Skeletal muscle satellite cell (primary cell): ENCODE data around the gene BBS9.
"Not testable (repeated sequence)": the region's sequence is repeated elsewhere in the genome, so short reads cannot be mapped to it uniquely, and the experiment has no call there.

Source experiments
- H3K27me3 ChIP-seq: 2 replicates; pipeline ENCODE4 v1.7.0; 2013; ENCODE audit warnings: low read length; ENCODE audit not compliant: control insufficient read depth, insufficient read depth
- H3K36me3 ChIP-seq: 2 replicates; pipeline ENCODE4 v1.7.0; 2013; ENCODE audit warnings: mild to moderate bottlenecking, control low read depth, low read length; ENCODE audit not compliant: insufficient read depth
- H3K4me1 ChIP-seq: 2 replicates; pipeline ENCODE4 v1.7.0; 2013; ENCODE audit warnings: low read length; ENCODE audit not compliant: control insufficient read depth, insufficient read depth
- H3K4me2 ChIP-seq: 2 replicates; pipeline ENCODE4 v1.7.0; 2013; ENCODE audit warnings: mild to moderate bottlenecking, low read length
- H3K4me3 ChIP-seq: 2 replicates; pipeline ENCODE4 v1.7.0; 2013; ENCODE audit warnings: low read length
- H3K9ac ChIP-seq: 2 replicates; pipeline ENCODE4 v1.7.0; 2013; ENCODE audit warnings: mild to moderate bottlenecking, low read depth, low read length, moderate library complexity
- H3K9me3 ChIP-seq: replicated peaks from 2 replicates; pipeline ENCODE4 v1.7.0; 2013; ENCODE audit warnings: mild to moderate bottlenecking, control low read depth, low read length

BBS9 gene

GRCh38 chr7:33248671-33249070 is 119.3 kb downstream of the BBS9 start:
- Histone ChIP-seq H3K9ac (no peak overlapping the region), H3K27me3 (no peaks in the 10 kb centered on the region), H3K9me3 (no peaks in the 10 kb centered on the region), H3K4me3 (no peak overlapping the region), H3K4me1 (peaks cover 18% of the 10 kb centered on the region), H3K4me2 (no peak overlapping the region), H3K36me3 (no peaks in the 10 kb centered on the region)

- no peaks in the 10 kb centered on the region for H3K9me3 ChIP-seq
- H3K36me3 ChIP-seq: no peaks in the 10 kb centered on the region
- H3K4me2 ChIP-seq: no peak overlapping the region
- H3K9ac ChIP-seq: peak overlapping the region; percentile 1
- H3K4me1 ChIP-seq: peaks cover 18% of the 10 kb centered on the region
- no peaks in the 10 kb centered on the region for H3K27me3 ChIP-seq
- H3K4me3 ChIP-seq: no peak overlapping the region
These were observed 121.1 kb downstream of the BBS9 start for GRCh38 chr7:33250421-33250871.

- peak overlapping the region; percentile 1 for H3K9ac ChIP-seq
- H3K4me3 ChIP-seq: no peak overlapping the region
- H3K4me2 ChIP-seq: no peak overlapping the region
- no peaks in the 10 kb centered on the region for H3K27me3 ChIP-seq
- no peaks in the 10 kb centered on the region for H3K36me3 ChIP-seq
- no peaks in the 10 kb centered on the region for H3K9me3 ChIP-seq
- peaks cover 18% of the 10 kb centered on the region for H3K4me1 ChIP-seq
These were observed 121.9 kb downstream of the BBS9 start for GRCh38 chr7:33251301-33251700.

GRCh38 chr7:33258491-33258951 is 129.2 kb downstream of the BBS9 start:
- H3K4me2 ChIP-seq: no peak overlapping the region
- no peaks in the 10 kb centered on the region for H3K36me3 ChIP-seq
- no peak overlapping the region for H3K4me3 ChIP-seq
- H3K27me3 ChIP-seq: no peaks in the 10 kb centered on the region
- peaks cover 13% of the 10 kb centered on the region for H3K4me1 ChIP-seq
- H3K9ac ChIP-seq: no peak overlapping the region
- no peaks in the 10 kb centered on the region for H3K9me3 ChIP-seq

GRCh38 chr7:33261585-33261984 is 132.2 kb downstream of the BBS9 start:
- H3K36me3 ChIP-seq: no peaks in the 10 kb centered on the region

GRCh38 chr7:33262476-33262875 is 133.1 kb downstream of the BBS9 start:
- no peak overlapping the region for H3K4me2 ChIP-seq
- H3K9me3 ChIP-seq: no peaks in the 10 kb centered on the region
- peaks cover 13% of the 10 kb centered on the region for H3K4me1 ChIP-seq
- H3K36me3 ChIP-seq: no peaks in the 10 kb centered on the region
- H3K27me3 ChIP-seq: no peaks in the 10 kb centered on the region
- H3K9ac ChIP-seq: no peak overlapping the region
- H3K4me3 ChIP-seq: no peak overlapping the region

More at GRCh38 chr7:33261585-33261984, 132.2 kb downstream of the BBS9 start:
- H3K4me1 ChIP-seq: peaks cover 13% of the 10 kb centered on the region
- H3K4me3 ChIP-seq: no peak overlapping the region
- H3K9ac ChIP-seq: no peak overlapping the region
- H3K4me2 ChIP-seq: no peak overlapping the region
- no peaks in the 10 kb centered on the region for H3K9me3 ChIP-seq
- H3K27me3 ChIP-seq: no peaks in the 10 kb centered on the region

GRCh38 chr7:33271839-33272371 is 142.5 kb downstream of the BBS9 start:
- H3K9me3 ChIP-seq, H3K36me3 ChIP-seq, H3K4me2 ChIP-seq, H3K4me1 ChIP-seq, H3K9ac ChIP-seq, H3K27me3 ChIP-seq, H3K4me3 ChIP-seq: not testable (repeated sequence)

GRCh38 chr7:33273356-33273755 is 144.0 kb downstream of the BBS9 start:
- Histone ChIP-seq H3K4me2 (no peak overlapping the region), H3K27me3 (no peaks in the 10 kb centered on the region)

GRCh38 chr7:33276325-33276724 is 147.0 kb downstream of the BBS9 start:
- no peak overlapping the region for H3K9ac ChIP-seq
- no peak overlapping the region for H3K4me3 ChIP-seq
- no peak overlapping the region for H3K4me2 ChIP-seq
- H3K27me3 ChIP-seq: no peaks in the 10 kb centered on the region
- no peaks in the 10 kb centered on the region for H3K4me1 ChIP-seq
- no peaks in the 10 kb centered on the region for H3K36me3 ChIP-seq
- H3K9me3 ChIP-seq: peaks cover 12% of the 10 kb centered on the region

More at GRCh38 chr7:33273356-33273755, 144.0 kb downstream of the BBS9 start:
- Histone ChIP-seq H3K9ac (no peak overlapping the region), H3K4me1 (no peaks in the 10 kb centered on the region), H3K9me3 (peaks cover 4% of the 10 kb centered on the region), H3K4me3 (no peak overlapping the region), H3K36me3 (no peaks in the 10 kb centered on the region)

- H3K9me3 ChIP-seq: peaks cover 12% of the 10 kb centered on the region
- H3K27me3 ChIP-seq: no peaks in the 10 kb centered on the region
- H3K9ac ChIP-seq: no peak overlapping the region
- H3K4me3 ChIP-seq: no peak overlapping the region
- no peak overlapping the region for H3K4me2 ChIP-seq
- H3K4me1 ChIP-seq: no peaks in the 10 kb centered on the region
- H3K36me3 ChIP-seq: no peaks in the 10 kb centered on the region
These were observed 147.4 kb downstream of the BBS9 start for GRCh38 chr7:33276729-33277128.

GRCh38 chr7:33278095-33278494 is 148.7 kb downstream of the BBS9 start:
- Histone ChIP-seq H3K9me3 (peaks cover 12% of the 10 kb centered on the region), H3K4me3 (no peak overlapping the region), H3K27me3 (no peaks in the 10 kb centered on the region), H3K4me1 (no peaks in the 10 kb centered on the region), H3K36me3 (no peaks in the 10 kb centered on the region), H3K4me2 (no peak overlapping the region), H3K9ac (no peak overlapping the region)

- Histone ChIP-seq H3K36me3 (no peaks in the 10 kb centered on the region), H3K9me3 (no peaks in the 10 kb centered on the region), H3K27me3 (no peaks in the 10 kb centered on the region), H3K9ac (no peak overlapping the region), H3K4me1 (no peaks in the 10 kb centered on the region), H3K4me2 (no peak overlapping the region), H3K4me3 (no peak overlapping the region)
These were observed 157.1 kb downstream of the BBS9 start for GRCh38 chr7:33286501-33286900.
